HG02840 (cell line): ENCODE results near the gene S100A5.
"Not testable (repeated sequence)": the region's sequence is repeated elsewhere in the genome, so short reads cannot be mapped to it uniquely, and the experiment has no call there.

Experiments used
- ATAC-seq: cut with Tn5 transposase; IDR thresholded peaks from one replicate; pipeline ENCODE4 v1.9.1; 2021; ENCODE audit warnings: mild to moderate bottlenecking, moderate library complexity, moderate number of reproducible peaks; ENCODE audit not compliant: unreplicated experiment, low FRiP score

The S100A5 gene

DNA sequence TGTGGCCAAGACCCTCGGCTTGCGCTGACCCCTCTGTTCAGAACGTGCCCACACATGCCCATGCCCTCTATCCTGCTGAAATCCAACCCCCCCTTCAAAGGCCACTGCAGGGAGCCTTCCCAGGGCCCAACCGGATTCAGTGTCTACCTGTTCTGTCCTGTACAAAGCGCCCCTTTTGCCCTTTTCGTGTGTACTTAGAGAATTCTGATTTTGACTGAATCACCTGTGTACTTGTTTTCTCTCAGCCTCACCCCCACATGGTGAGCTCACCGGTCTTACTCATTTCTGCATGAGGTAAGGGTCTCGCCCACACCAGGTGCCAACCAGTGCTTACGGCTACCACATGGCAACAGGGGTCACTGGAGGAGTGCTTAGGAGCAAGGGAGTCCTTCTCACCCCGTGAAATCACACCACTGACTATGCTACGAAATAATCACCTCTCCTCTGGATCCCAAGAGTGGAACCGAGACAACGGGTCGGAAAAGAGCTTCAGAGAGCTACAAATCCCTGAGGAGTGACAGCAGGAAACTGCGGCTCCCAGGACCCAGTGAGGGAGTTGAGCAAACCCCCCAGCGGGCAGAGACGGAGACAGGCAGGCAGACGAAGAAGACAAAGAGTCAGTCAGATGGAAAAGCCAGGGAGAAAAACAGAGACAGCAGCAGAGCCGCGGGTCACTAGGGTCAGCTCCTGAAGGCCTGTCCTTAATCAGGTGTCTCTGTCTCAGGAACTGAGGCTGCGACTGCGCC lies 27.1 kb upstream of the S100A5 start:
- no peak for ATAC-seq

DNA sequence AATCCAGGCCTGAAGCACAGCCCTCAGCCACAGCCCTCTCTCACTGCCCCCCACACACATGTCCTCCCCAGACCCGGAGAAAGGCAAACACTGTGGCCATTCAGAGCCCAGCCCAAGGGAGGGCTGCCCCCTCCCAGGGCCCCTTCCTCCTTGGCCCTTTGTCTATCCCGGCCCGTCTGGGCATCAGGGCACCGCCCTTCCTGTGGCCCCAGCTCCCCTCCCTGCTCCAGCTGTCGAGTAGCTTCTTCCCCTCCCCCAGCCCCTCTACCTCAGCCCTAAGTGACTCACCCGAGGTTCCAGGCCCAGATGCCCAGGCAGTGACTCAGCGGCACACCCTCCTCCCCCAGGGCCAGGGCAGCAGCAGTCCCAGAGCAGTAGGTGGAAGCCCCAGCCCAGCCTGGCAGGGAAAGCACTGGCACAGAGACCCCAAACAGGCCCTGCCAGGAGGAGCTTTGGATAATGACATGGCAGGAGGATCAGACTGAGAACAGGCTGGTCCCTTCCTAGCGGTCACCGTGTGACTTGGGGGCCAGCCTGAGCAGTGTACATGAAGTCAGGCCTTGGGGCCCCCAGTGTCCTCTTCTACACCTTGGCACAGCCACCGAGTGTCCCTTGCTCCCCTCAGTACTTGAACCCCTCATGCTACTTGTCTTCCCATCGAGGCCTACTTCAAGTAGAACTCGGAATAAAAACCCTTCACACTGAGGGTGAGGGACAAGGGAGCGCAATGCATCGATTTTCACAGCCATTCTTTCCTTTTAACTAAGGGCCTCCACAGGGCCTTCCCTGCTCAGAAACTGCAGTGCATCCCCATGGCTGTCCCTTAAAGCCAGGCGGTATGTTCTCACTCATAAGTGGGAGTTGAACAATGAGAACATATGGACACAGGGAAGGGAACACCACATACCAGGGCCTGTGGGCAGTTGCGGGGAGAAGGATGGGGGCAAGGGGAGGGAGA lies 26.0 kb upstream of the S100A5 start:
- no peak for ATAC-seq

DNA sequence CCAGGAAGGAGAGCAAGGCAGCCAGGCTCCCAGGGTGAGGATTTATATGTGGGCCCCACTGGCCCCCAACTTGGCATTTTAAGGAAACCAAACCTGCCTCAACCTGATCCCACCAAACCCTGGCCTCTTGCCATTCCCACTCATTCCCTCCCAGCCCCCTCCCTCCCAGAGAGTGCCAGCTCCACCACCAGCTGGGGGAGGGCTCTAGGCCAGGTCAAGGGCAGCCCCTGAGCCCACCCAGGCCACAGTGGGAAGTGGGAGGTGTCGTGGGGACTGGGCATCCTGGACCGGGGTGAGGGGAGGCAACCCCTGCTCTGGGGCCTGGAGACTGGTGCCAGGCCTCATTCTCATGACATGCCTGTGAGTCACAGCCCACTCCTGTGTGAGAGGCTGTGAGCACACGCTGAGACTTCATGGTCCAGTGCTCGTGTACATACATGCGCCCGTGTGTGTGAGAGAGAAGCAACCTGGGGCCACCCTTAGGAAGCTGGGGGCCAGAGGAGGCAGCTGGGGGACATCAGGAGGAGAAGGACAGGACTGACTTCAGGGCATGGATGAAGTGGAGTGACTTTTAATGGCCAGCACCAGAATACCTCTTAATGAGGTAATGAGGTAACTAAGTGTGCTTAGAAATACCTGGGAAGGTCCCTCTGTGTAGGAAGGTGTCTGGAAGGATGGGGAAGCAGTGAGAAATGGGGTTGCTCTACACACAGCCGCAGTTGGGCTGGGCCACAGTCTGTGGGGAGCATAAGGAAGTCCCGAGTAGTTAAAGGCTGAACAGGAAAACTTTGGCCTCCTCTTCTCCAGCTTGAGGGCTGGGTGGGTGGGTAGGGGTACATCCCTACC lies 25.0 kb upstream of the S100A5 start, which contains the start of gene S100A2:
Gene S100A2 (minus strand): TSS at position 316 of the 846 bp plus-strand sequence. CDS start 1,967 bp downstream, outside the sequence.
- ATAC-seq: no peak

DNA sequence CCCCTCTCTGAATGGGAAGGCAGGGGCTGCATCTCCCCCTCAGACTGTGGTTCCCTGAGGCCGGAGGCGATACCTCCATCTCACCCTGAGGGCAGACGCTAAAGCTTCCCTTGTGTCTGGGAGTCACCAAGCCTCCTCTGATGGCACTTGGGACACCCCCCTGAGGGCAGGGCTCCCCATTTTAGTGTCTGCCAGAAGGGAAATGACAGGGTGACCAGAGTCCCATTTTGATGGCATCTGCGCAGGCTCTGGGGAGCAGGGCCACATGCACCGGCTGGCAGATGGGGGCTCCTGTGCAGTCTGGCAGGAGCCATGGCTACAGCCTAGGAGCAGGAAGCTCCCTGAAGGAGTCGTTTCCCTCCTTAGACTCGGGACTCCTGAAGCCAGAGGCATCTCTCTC lies 23.3 kb upstream of the S100A5 start:
- no peak for ATAC-seq

DNA sequence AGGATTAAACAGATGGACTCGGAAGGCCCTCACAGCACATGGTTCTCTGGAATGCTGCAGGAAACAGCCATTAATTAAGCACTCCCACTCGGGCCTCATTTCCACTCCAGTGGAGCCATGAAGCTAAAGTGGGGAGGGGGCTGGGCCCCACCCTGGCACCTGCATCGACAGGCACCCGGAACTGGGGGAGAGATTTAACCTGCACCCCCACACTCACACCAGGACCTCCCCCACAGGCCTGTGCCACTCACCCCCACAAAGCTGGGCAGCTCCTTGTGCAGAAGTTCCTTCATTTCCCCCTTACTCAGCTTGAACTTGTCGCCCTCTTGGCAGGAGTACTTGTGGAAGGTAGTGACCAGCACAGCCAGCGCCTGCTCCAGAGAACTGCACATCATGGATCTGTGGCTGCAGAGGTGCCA lies 22.8 kb upstream of the S100A5 start:
- ATAC-seq: no peak

DNA sequence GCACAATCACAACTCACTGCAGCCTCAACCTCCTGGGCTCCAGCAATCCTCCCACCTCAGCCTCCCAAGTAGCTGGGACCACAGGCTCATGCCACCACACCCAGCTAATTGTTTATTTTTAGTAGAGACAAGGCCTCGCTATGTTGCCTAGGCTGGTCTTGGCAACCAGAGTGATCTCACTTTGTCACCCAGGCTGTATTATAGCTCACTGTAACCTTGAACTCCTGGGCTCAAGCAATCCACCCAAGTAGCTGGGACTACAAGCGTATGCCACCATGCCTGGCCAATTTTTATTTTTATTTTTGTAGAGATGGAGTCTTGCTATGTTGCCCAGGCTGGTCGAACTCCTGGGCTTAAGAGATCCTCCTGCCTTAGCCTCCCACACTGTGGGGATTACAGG lies 21.3 kb upstream of the S100A5 start:
- ATAC-seq: not testable (repeated sequence)

DNA sequence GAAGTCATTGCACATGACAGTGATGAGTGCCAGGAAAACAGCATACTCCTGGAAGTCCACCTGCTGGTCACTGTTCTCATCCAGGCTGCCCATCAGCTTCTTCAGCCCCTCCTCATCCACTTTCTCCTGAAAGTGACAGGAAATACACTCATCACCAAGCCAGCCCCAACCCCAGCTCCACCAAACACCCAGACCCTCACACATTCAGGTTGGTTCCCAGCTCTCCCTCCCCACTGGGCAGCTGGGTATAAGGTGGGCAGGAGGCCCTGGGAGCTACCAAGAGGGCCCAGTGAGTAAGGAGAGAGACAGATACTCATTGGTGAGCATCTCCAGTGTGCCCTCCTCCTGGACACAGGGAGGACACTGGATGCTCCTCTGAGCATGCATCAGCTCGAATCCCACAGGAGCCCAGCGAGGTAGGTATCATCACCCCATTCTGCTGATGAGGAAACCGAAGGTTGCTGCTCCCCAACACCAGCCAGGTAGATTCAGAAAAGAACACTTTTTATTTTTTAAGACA lies 20.8 kb upstream of the S100A5 start:
- no peak for ATAC-seq

DNA sequence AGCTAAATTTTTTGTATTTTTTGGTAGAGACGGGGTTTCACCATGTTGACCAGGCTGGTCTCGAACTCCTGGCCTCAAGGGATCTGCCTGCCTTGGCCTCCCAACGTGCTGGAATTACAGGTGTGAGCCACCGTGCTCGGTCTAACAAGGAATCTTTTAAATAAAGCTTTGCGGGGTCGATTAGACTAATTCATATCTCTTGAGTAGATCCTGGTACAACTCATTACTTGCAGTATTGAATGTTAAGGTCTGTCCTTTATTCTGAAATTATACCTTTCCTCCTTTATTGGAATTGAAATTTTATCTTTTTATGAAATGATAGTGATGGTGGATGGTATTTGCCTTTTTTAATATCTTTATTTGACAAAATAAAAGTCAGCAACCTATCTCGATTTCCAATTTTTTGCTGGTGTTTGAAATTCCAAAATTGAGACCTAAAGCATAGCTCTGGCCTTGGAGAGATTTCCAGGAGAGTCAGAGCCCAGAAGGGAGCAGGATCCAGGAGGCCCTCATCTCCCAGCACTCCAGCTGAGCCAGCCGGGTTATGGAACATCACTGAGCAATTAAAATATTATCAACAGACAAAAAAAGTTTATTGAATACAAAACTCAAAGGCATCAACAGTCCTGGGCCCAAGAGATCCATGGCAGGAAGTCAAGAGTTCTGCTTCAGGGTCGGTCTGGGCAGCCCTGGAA lies 20.2 kb upstream of the S100A5 start:
- ATAC-seq: no peak

DNA sequence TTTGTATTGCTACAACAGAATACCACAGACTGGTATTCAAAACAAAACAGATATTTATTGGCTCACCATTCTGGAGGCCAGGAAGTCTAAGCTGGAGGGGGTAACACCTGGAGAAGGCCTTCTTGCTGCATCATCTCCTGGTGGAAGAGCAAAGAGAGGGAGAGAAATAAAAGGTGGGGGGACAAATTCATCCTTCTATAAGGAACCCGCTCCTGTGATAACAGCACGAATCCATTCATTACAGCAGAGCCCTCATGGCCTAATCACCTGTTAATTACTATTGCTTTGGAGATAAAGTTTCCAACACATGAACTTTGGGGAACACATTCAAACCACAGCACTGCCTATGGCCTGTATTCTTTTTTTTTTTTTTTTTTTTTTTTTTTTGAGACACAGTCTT lies 19.5 kb upstream of the S100A5 start:
- ATAC-seq: no peak

DNA sequence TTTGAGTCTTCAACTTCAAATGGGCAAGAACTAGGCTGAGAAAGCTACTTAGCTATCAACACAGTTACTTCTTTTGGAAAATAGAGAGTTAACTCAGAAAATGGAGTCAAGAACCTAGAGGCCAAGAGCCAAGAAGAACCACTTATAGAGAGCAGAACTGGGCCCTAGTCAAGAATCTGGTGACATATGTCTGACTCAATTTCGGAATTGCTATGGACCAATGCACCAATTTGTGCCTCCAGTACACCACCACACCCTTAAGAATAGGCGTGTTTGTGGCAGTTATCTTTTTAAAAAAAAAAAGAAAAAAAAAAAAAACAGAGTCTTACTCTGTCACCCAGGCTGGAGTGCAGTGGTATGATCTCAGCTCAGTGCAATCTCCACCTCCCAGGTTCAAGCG lies 17.1 kb upstream of the S100A5 start:
- no peak for ATAC-seq

DNA sequence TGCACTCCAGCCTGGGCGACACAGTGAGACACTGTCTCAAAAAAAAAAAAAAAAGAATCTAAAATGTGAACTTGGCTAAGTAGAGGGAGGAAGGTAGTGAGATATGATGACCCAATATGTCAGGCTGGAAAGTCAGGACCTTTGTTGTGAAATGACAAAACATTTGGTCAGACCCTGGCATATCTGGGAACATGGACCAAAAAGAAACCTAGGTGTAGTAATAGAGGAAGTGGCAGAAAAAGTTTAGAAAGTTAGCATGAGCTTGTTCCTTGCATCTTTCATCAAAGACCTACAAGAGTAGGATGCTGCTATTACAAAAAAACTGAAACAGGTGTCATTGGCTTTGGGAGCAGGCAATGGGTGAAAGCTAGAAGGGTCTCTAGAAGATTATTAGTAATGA lies 15.6 kb upstream of the S100A5 start:
- ATAC-seq: no peak

DNA sequence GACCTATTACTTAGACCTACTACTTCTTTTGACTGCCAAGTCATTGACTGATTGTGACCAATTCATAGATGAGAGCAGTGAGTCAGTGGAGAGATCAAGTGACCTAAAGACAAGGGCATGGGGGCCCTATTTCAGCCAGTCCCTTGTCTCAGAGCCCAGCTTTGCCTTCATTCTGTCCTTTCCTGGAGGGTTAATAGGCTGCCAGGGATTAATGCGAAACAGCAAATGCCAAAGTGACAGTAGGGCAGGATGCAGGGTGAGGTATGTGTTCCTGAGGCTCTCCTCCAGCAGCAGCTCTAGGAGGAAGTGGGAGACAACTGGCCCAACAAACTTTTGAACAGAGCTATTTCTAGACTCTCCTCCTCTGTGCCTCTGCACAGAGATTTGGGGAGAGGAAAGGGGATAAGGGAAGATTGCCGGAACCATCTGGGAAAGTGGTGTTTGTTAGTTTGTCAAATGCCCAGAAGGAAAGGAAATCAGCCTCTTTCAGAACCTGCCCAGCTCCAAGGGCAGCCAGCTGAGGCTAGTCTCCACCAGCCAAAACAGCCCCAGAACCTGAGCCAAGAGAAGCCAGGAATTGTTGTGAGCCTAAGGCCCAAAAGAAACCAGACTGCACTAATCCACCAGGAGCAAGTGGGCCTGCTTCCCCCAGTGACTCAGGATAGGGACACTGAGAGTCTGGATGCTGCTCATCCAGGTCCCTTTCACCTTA lies 13.3 kb upstream of the S100A5 start:
- ATAC-seq: no peak

DNA sequence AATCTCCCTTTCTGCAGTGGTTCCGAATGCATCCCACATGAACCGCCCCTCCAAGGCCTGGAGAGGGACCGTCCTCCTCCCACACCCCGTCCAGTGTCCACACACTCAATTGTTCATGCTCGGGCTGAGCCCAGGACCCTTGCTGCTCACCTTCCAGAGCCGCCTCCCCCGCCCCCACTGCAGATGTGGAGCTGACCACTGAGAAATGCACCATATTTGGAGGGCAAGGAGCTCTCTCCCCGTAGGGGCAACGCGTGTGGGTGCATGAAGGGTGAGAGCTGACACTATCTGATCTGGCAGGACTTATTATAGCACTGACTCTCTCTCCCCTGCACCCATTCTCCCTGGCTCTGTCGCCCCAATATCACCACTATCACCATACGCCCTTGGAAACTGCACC lies 12.4 kb upstream of the S100A5 start:
- ATAC-seq: no peak

DNA sequence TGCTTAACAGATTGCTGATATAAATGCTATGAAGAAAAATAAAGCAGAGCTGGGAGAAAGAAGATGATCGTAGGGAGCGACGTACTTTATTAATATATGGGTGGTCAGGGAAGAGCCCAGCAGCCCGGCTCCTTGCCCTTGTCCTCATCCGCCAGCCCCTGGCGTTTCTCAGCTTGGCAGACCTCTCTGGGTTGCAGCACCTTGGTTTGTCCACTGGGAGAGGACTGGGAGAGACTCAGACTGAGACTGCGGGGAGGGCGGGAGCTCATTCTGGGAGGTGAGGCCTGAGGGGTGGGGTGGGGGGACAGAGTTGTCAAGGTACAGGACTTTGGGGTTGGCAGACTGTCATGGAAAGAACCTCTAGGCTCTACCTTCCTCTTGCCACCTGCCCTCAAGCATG lies 11.6 kb upstream of the S100A5 start:
- no peak for ATAC-seq

DNA sequence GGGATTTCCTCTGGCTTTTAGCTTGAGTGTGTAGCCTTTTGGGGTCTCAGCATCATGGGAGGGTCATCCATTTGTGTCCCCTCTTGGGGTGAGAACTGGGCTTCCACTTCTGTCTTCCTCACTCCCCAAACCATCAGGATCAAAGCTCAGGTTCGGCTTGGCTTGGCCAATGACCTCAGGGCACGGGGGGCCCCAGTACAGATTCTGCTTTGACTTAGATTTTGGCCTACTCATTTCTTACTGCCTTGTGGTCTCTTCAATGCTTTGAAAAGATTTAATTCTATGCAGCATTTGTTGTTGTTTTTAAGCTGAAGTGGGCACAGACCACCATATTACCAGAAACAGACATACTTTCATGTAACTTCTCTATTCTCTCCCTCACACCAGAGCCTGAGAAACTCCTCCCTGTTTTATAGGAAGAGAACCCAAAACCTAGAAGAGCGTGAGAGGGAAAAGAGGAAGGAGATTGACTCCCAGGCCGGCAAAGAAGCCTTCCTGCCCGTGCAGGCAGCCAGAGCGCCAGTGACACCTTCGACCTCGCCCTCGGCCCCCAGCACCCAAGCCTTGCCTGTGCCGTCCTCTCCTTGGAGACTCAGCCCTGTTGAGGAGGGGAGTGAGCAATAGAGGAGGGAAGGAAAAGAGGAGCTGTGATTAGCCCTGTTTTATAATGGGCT lies 10.2 kb upstream of the S100A5 start:
- no peak for ATAC-seq

DNA sequence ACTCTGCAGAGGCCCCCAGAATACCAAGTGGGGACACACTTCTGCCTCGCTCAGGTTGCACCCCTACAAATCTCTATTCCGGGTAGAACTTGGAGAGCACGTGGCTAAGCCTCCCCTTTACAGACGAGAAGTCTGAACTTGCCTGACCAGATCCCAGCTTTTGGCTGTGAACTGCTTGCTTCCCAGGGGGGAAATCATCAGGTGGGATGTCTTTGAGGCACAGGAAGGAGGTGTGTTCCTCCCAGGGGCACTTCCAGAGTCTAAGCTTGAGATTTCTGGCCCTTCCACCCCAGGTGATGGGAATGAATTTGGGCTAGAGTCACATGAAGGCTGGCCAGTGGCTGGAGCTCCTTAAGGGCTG lies 9.6 kb upstream of the S100A5 start:
- ATAC-seq: no peak

DNA sequence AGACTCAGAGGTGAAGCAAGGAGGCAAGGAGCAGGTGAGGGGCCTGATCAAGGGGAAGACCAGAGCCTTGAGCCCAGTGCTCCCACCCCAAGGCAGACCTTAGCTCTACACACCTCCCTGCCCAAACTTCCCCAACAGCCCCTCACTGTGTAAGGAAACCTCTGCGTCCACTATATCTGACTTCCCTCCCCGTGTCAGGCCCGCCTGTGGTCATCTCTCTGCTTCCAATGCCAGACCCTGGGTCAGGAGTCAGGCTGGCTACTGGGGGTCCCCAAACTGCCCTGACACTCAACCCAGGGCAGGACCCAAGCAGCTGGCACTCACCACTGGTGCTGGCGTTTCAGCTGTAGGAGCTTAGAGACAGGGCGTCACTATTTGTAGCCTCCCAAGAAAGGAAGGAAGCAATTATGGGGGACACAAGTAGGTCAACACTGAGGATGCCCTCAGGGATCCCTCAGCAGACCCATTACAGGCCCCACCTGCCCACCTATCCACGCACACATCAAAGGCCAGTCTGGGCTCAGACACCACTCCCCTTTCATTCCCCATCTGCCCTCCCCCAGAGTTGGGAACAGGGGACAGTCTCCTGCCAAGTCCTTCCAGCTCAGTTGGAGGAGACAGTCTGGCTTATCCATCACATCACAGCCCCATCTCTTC lies 9.1 kb upstream of the S100A5 start:
- ATAC-seq: no peak
